ENCODE data around the gene LATS1.

The LATS1 gene

DNA sequence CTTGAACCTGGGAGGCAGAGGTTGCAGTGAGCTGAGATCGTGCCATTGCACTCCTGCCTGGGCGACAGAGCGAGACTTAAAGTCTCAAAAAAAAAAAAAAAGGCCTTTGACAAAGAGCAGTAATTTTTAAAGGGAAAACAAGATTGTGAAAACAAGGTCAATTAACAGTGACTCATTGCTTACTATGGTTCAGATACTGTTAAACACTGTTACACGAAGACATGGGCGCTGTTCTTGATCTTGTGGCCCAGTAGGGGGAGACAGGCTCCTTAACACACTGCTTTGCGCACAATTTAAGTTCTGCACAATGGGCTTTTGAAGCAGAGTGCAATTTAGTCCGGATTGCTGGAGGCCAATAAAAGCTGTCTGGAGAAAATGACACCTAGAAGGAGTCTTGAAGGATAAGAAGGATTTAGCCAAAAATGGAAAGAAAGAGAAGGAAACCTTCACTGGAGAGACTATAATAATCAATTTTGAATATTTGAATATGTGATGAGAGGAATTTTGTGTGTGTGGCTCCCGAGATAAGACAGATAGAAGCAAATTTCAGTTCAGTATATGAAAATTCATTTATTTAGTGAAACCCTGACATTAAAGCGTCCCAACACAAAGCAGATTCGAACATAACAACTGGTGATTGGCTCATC, 6.0 kb upstream of the LATS1 start:
- DNase-seq = peak; percentile 52
- no peaks in the 10 kb centered on the region for H3K27me3 ChIP-seq
- no peaks in the 10 kb centered on the region for H3K4me1 ChIP-seq
- no peak overlapping the region for H3K4me3 ChIP-seq (ENCODE audit: low read depth, low read length)
- TF ChIP-seq, protein P1, sequence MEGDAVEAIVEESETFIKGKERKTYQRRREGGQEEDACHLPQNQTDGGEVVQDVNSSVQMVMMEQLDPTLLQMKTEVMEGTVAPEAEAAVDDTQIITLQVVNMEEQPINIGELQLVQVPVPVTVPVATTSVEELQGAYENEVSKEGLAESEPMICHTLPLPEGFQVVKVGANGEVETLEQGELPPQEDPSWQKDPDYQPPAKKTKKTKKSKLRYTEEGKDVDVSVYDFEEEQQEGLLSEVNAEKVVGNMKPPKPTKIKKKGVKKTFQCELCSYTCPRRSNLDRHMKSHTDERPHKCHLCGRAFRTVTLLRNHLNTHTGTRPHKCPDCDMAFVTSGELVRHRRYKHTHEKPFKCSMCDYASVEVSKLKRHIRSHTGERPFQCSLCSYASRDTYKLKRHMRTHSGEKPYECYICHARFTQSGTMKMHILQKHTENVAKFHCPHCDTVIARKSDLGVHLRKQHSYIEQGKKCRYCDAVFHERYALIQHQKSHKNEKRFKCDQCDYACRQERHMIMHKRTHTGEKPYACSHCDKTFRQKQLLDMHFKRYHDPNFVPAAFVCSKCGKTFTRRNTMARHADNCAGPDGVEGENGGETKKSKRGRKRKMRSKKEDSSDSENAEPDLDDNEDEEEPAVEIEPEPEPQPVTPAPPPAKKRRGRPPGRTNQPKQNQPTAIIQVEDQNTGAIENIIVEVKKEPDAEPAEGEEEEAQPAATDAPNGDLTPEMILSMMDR (IDR thresholded peaks at IDR 0.05; ENCODE audit: low read depth, low read length) = peak; percentile 94
- H3K9me3 ChIP-seq = no peaks in the 10 kb centered on the region
- H3K36me3 ChIP-seq = peaks cover 30% of the 10 kb centered on the region

- TF ChIP-seq, protein P1 (IDR thresholded peaks at IDR 0.05; ENCODE audit: low read depth, low read length) = no peak
- DNase-seq = no peak
- Histone ChIP-seq H3K9me3 (no peaks in the 10 kb centered on the region), H3K36me3 (peaks cover 25% of the 10 kb centered on the region), H3K4me3 (ENCODE audit: low read depth, low read length) (no peak overlapping the region), H3K27me3 (no peaks in the 10 kb centered on the region), H3K4me1 (no peaks in the 10 kb centered on the region)
These were observed 5.4 kb upstream of the LATS1 start for GRCh38 chr6:149723262-149723661.

DNA sequence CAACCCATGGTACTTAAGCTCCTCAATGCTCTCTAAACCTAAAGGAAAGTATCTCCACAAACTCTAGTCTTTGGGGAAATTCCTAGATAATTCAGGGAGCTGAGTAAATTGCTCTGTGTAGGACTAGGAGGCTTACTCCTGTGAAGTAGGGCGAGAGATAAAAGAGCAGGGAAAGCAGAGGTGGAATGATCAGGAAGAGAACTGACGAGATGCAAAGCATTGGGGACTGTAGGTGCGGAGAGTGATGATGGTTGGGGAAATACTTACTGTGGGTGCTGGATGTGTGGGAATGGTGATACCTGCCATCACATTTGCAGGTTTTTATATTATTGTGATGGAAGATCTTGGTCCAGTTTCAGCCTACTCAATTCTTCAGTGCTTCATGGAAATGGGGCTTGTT, 1.6 kb upstream of the LATS1 start:
- no peaks in the 10 kb centered on the region for H3K27me3 ChIP-seq
- no peak overlapping the region for H3K4me3 ChIP-seq (ENCODE audit: low read depth, low read length)
- no peaks in the 10 kb centered on the region for H3K9me3 ChIP-seq
- H3K4me1 ChIP-seq = no peaks in the 10 kb centered on the region
- TF ChIP-seq, protein P1 (IDR thresholded peaks at IDR 0.05; ENCODE audit: low read depth, low read length) = no peak
- no peak for DNase-seq
- peaks cover 8% of the 10 kb centered on the region for H3K36me3 ChIP-seq

DNA sequence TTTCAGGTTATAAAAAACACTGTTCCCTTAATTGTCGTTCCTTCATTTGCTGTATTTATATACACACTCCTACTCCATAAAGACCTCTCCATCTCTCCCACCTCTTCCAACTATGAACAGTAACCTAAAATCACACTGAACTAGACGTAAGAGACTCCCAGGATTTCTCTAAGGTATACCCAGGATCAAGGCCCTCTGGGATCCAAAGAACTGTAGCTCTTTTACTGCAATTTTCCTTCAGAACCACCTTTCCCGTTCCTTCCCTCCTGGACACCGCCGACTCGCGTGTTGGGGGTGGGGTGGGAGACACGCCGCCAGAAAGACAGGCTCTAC, 680 bp downstream of the LATS1 start:
- no peak for DNase-seq
- no peaks in the 10 kb centered on the region for H3K36me3 ChIP-seq
- peak overlapping the region; percentile 85 for H3K4me3 ChIP-seq (ENCODE audit: low read depth, low read length)
- no peaks in the 10 kb centered on the region for H3K9me3 ChIP-seq
- no peaks in the 10 kb centered on the region for H3K27me3 ChIP-seq
- TF ChIP-seq, protein P1 (IDR thresholded peaks at IDR 0.05; ENCODE audit: low read depth, low read length) = no peak
- H3K4me1 ChIP-seq = no peaks in the 10 kb centered on the region

DNA sequence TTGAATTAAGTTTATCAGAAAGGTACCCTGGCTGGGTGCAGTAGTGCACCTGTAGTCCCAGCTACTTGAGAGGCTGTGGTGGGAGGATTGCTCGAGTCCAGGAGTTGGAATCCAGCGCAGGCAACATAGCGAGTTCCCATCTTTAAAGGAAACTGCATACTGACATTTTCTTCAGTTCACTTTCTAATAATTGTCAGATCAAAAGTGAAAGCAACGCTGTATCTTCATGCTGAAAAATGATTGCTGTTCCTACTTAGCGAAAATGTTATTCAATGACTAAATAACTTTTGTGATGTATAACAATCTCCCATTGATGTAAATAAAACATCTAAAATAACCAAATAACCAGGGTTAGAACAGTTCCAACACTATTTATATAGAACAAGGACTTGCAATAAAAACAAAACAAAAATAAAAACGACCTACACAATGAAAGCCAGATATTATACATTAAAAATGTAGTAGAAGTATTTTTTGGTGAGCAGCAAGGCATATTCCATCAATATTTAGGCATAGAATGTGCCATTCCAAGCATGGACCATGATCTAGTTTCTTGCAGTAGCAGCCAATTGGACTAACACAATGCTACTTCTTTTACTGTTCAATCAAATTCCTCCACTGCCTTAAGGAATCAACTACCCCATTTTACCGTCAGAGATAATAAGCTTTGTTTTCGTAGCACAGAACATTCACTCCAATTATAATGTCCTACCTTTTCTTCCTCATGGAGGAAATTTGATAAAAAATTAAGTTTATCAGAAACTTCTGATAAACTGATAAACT, 1.5 kb downstream of the LATS1 start:
- Histone ChIP-seq H3K27me3 (no peaks in the 10 kb centered on the region), H3K36me3 (no peaks in the 10 kb centered on the region), H3K4me1 (no peaks in the 10 kb centered on the region), H3K4me3 (ENCODE audit: low read depth, low read length) (peak overlapping the region; percentile 85), H3K9me3 (no peaks in the 10 kb centered on the region; the same call in 1 of the 2 replicates)
- TF ChIP-seq, protein P1 (IDR thresholded peaks at IDR 0.05; ENCODE audit: low read depth, low read length) = no peak
- DNase-seq = no peak

- H3K9me3 ChIP-seq = no peaks in the 10 kb centered on the region; the same call in 1 of the 2 replicates
- no peaks in the 10 kb centered on the region for H3K27me3 ChIP-seq
- TF ChIP-seq, protein P1 (IDR thresholded peaks at IDR 0.05; ENCODE audit: low read depth, low read length) = no peak
- DNase-seq = no peak
- no peaks in the 10 kb centered on the region for H3K4me1 ChIP-seq
- no peaks in the 10 kb centered on the region for H3K36me3 ChIP-seq
- H3K4me3 ChIP-seq (ENCODE audit: low read depth, low read length) = no peak overlapping the region
These were observed 3.5 kb downstream of the LATS1 start for GRCh38 chr6:149714442-149714841.
